HepG2 (cell line): ENCODE measurements around the gene HOXA1. TPM values are rescaled to one million over a fixed set of nuclear protein-coding genes. Genes with fewer than 3 reads are reported as not detected.

Experiments used
- ATAC-seq: fragments of 200-7000 bp; cut with Tn5 transposase; 3 replicates; pipeline ENCODE4 v1.9.1; 2020; ENCODE audit warnings: mild to moderate bottlenecking, moderate library complexity
- BruUV-seq: library from RNA; stranded (reverse); fragments of 400-500 nt; replicated peaks from 2 replicates; lab custom pipeline; 2021; lab: Mats Ljungman, UMichigan
- CTCF ChIA-PET: fragments of 300-600 bp; formaldehyde crosslinking; extraction: SDS; loops from one replicate; lab custom pipeline; 2021; ENCODE audit warnings: low total read pairs, inconsistent platforms, low intra/inter-chr PET ratio; lab: Yijun Ruan, JAX
- POLR2A ChIA-PET: fragments of 350-600 bp; sonication (Branson Sonifier 250); formaldehyde crosslinking; loops from one replicate; lab custom pipeline; 2020; ENCODE audit warnings: antibody characterized with exemption, inconsistent platforms; lab: Yijun Ruan, JAX
- DNase-seq: peaks from one replicate; pipeline ENCODE4 v3.0.0-alpha.2; 2015; ENCODE audit warnings: low spot score
- FAIRE-seq: peaks from 3 replicates; lab custom pipeline; 2011; peaks lifted over from hg19 to GRCh38; lab: Jason Lieb, UNC
- H2AFZ ChIP-seq: one replicate; pipeline ENCODE4 v1.6.1; 2011; ENCODE audit warnings: low read length, inconsistent platforms
- H3K27ac ChIP-seq: fragments of 300-600 bp; 3 replicates; pipeline ENCODE4 v1.8.0; 2011; ENCODE audit warnings: mixed run types, mild to moderate bottlenecking, mixed read lengths, low read length, inconsistent platforms; ENCODE audit not compliant: insufficient read depth; ENCODE audit errors: extremely low read length
- H3K27me3 ChIP-seq, 2 experiments: fragments of 200-600 bp in 1 of 2; 2 replicates in 1 of 2; 3 replicates in 1 of 2; pipeline versions ENCODE4 v1.6.0 to v1.8.0; 2011; ENCODE audit warnings: low read length in 2 of 2, mild to moderate bottlenecking in 2 of 2, moderate library complexity in 2 of 2, inconsistent platforms in 1 of 2; ENCODE audit not compliant: insufficient read depth in 2 of 2, control insufficient read depth in 1 of 2
- H3K36me3 ChIP-seq, 2 experiments: fragments of 200-600 bp in 1 of 2; replicated peaks in 1 of 2; 2 replicates in 1 of 2; 3 replicates in 1 of 2; pipeline versions ENCODE4 v1.5.1 to v1.8.0; 2011; ENCODE audit warnings: low read length in 2 of 2, inconsistent platforms in 1 of 2; ENCODE audit not compliant: insufficient read depth in 2 of 2, control insufficient read depth in 1 of 2
- H3K4me1 ChIP-seq: 2 replicates; pipeline ENCODE4 v1.5.1; 2012; ENCODE audit warnings: low read length, inconsistent platforms; ENCODE audit not compliant: insufficient read depth
- H3K4me2 ChIP-seq: 2 replicates; pipeline ENCODE4 v1.6.0; 2011; ENCODE audit warnings: low read depth, low read length, inconsistent platforms
- H3K4me3 ChIP-seq, 3 experiments: fragments of 200-600 bp in 1 of 3; sonication (generic), shearing (Covaris generic) in 1 of 3; replicated peaks in 1 of 3; 2 replicates each; pipeline ENCODE4 v1.5.1; 2011 to 2016; ENCODE audit warnings: low read length in 3 of 3, inconsistent platforms in 2 of 3, low read depth in 2 of 3, mild to moderate bottlenecking in 2 of 3, control low read depth in 1 of 3, mixed read lengths in 1 of 3; ENCODE audit not compliant: insufficient read depth in 1 of 3
- H3K79me2 ChIP-seq: one replicate; pipeline ENCODE4 v1.6.1; 2011; ENCODE audit warnings: low read length, inconsistent platforms; ENCODE audit not compliant: insufficient read depth
- H3K9ac ChIP-seq: 2 replicates; pipeline ENCODE4 v1.6.0; 2011; ENCODE audit warnings: mild to moderate bottlenecking, low read depth, low read length, inconsistent platforms; ENCODE audit not compliant: insufficient read depth
- H3K9me3 ChIP-seq: 2 replicates; pipeline ENCODE4 v1.5.1; 2012; ENCODE audit warnings: mild to moderate bottlenecking, low read length
- H4K20me1 ChIP-seq: 2 replicates; pipeline ENCODE4 v1.6.0; 2011; ENCODE audit warnings: inconsistent platforms, mild to moderate bottlenecking, low read length, moderate library complexity; ENCODE audit not compliant: insufficient read depth
- CAMTA2 ChIP-seq: sonication (generic); formaldehyde crosslinking; IDR thresholded peaks from 2 replicates; pipeline ENCODE4 v1.4.0; 2020; ENCODE audit warnings: mild to moderate bottlenecking, missing genetic modification reagents, borderline replicate concordance
- IRX3 ChIP-seq: sonication (generic); formaldehyde crosslinking; IDR thresholded peaks from 2 replicates; pipeline ENCODE4 v1.8.1; 2023; ENCODE audit warnings: mild to moderate bottlenecking, low read depth, missing genetic modification reagents, borderline replicate concordance
- NR2F1 ChIP-seq, 2 experiments: fragments of 450-650 bp in 1 of 2; formaldehyde crosslinking in 1 of 2; IDR thresholded peaks; 2 replicates each; pipeline versions ENCODE4 v1.5.0 to v1.6.1; 2016 to 2020; ENCODE audit warnings: mild to moderate bottlenecking in 1 of 2, missing compliant biosample characterization in 1 of 2, missing genetic modification reagents in 1 of 2, moderate library complexity in 1 of 2
- ZNF274 ChIP-seq: sonication (generic); formaldehyde crosslinking; IDR thresholded peaks from 2 replicates; pipeline ENCODE4 v1.5.1; 2020; ENCODE audit warnings: mild to moderate bottlenecking, missing genetic modification reagents
- ZNF446 ChIP-seq: sonication (generic); formaldehyde crosslinking; IDR thresholded peaks from 2 replicates; pipeline ENCODE4 v1.5.0; 2020; ENCODE audit warnings: mild to moderate bottlenecking, missing genetic modification reagents
- ZSCAN25 ChIP-seq: sonication (generic); formaldehyde crosslinking; IDR thresholded peaks from 2 replicates; pipeline ENCODE4 v1.8.0; 2022; ENCODE audit warnings: mild to moderate bottlenecking, missing genetic modification reagents
- WGBS: methylation state at CpG from one replicate; pipeline ENCODE4 v1.1.6; 2017; ENCODE audit warnings: low lambda C conversion rate; 5-methylcytosine and 5-hydroxymethylcytosine counted together
- in situ Hi-C: cut with HindIII; loops from 2 replicates; pipeline ENCODE4 v1.10.0; 2017; ENCODE audit warnings: low pct_unique_long_range_greater_than_20kb; ENCODE audit not compliant: extremely low pct_ligation_motif_present
- intact Hi-C: fragments of 100-400 bp; cut with micrococcal nuclease; formaldehyde crosslinking; loops from one replicate; pipeline ENCODE4 v1.10.0; 2022; ENCODE audit not compliant: unreplicated experiment
- polyA plus RNA-seq, 8 experiments: library from polyadenylated mRNA; depleted of rRNA in 3 of 8; stranded (reverse) in 7 of 8; unstranded in 1 of 8; fragments of >200 nt; fragmentation: Illumina TruSeq in 4 of 8; extraction: Trizol in 4 of 8; gene quantifications; 2 replicates each; pipeline versions ENCODE4 v1.2.1 to v1.2.3, GENCODE V29; 2011 to 2016; ENCODE audit warnings: low read depth in 4 of 8, missing spikeins in 1 of 8, mixed read lengths in 1 of 8; ENCODE audit not compliant: insufficient read depth in 1 of 8
- total RNA-seq, 5 experiments: library from RNA; depleted of rRNA; stranded (reverse); fragments of >200 nt; fragmentation: Illumina TruSeq; extraction: Trizol; gene quantifications; 2 replicates each; pipeline ENCODE4 v1.2.3, GENCODE V29; 2016; ENCODE audit warnings: low read depth in 1 of 5

HOXA1 gene
- total and polyA plus RNA-seq, 2 of the 13 experiments (the other 11 are each of a cell fraction or from before 2014, with no cell fraction given): 0.18 to 0.20 TPM

GRCh38 chr7:27062946-27063345 lies 32.9 kb downstream of the HOXA1 start:
- Histone ChIP-seq H2AFZ (no peak overlapping the region), H3K4me2 (no peak overlapping the region), H4K20me1 (no peaks in the 10 kb centered on the region), H3K27me3 (no peaks in the 10 kb centered on the region), H3K79me2 (no peaks in the 10 kb centered on the region), H3K9ac (no peak overlapping the region), H3K4me1 (no peaks in the 10 kb centered on the region), H3K9me3 (no peaks in the 10 kb centered on the region), H3K27ac (no peak overlapping the region), H3K36me3 (no peaks in the 10 kb centered on the region), H3K4me3 (no peak overlapping the region)
- TF ChIP-seq NR2F1 (CRISPR knock-in tag; IDR thresholded peaks at IDR 0.05) (no peak), ZNF274 (CRISPR knock-in tag) (no peak), CAMTA2 (CRISPR knock-in tag) (no peak)
- intact Hi-C loops: no loop called here
- BruUV-seq: no TSS peak
- FAIRE-seq (no peak), ATAC-seq (no peak), DNase-seq (no peak)
- POLR2A ChIA-PET: no interaction called here
- WGBS: 76% methylated on average over 4 of the region's 4 CpGs
- in situ Hi-C loops: no loop called here
- CTCF ChIA-PET: no interaction called here

- no TSS peak for BruUV-seq
- CTCF ChIA-PET: no interaction called here
- WGBS: 21% methylated on average over 3 of the region's 3 CpGs
- no peak for FAIRE-seq
- intact Hi-C loops: no loop called here
- Histone ChIP-seq H3K9ac (no peak overlapping the region), H3K4me1 (0 out of 2 replicates have a peak, but pooled peaks cover 5% of the 10 kb centered on the region), H2AFZ (no peak overlapping the region), H3K36me3 (no peaks in the 10 kb centered on the region), H4K20me1 (no peaks in the 10 kb centered on the region), H3K27me3 (no peaks in the 10 kb centered on the region), H3K4me3 (no peak overlapping the region), H3K79me2 (no peaks in the 10 kb centered on the region), H3K9me3 (no peaks in the 10 kb centered on the region), H3K27ac (no peak overlapping the region), H3K4me2 (no peak overlapping the region)
- no peak for DNase-seq
- POLR2A ChIA-PET: no interaction called here
- peak; percentile 54; the same call in 2 of the 3 replicates for ATAC-seq
- in situ Hi-C loops: no loop called here
- no peak for TF ChIP-seq ZNF446 (CRISPR knock-in tag)
- TF ChIP-seq ZSCAN25 (CRISPR knock-in tag): no peak
- no peak for TF ChIP-seq IRX3
These were observed 42.6 kb downstream of the HOXA1 start for GRCh38 chr7:27053153-27053552.
